ENCODE data around the gene SAMD4A.

SAMD4A gene

DNA sequence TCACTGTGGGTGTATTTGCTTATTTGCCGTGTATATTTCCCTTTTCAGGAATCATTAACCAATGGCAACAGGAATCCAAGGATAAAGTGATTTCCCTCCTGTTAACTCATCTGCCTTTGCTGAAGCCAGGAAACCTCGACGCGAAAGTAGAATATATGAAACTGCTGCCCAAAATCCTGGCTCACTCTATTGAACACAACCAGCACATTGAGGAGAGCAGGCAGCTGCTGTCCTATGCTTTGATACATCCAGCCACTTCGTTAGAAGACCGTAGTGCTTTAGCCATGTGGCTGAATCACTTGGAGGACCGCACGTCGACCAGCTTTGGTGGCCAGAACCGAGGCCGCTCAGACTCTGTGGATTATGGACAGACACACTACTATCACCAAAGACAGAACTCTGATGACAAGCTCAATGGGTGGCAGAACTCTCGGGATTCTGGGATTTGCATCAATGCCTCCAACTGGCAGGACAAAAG, 135.1 kb downstream of the SAMD4A start:
- ChIA-PET POLR2A (no interaction called here), CTCF (interaction anchor here (1.2 kb wide), 1 partner anchor 11 kb away, joined by 4 read pairs; no protein-coding TSS in a partner anchor)
- no peak for TF ChIP-seq FOXA1 (IDR thresholded peaks at IDR 0.05)
- no peak for TF ChIP-seq FOXK2 (IDR thresholded peaks at IDR 0.05)
- no peak for TF ChIP-seq L3MBTL2 (conservative IDR thresholded peaks at IDR 0.05)
- TF ChIP-seq SP1 (IDR thresholded peaks at IDR 0.05), result no peak
- no peak for TF ChIP-seq BHLHE40 (IDR thresholded peaks at IDR 0.05; ENCODE audit: borderline replicate concordance)
- TF ChIP-seq NFRKB (IDR thresholded peaks at IDR 0.05), result no peak
- TF ChIP-seq LEF1 (IDR thresholded peaks at IDR 0.05; ENCODE audit: borderline replicate concordance), result no peak
- TF ChIP-seq ZNF384 (IDR thresholded peaks at IDR 0.05), result no peak
- no peak for TF ChIP-seq FOXM1 (IDR thresholded peaks at IDR 0.05; ENCODE audit: borderline replicate concordance)
- TF ChIP-seq TARDBP (IDR thresholded peaks at IDR 0.05), result no peak
- no peak for TF ChIP-seq CTBP1 (IDR thresholded peaks at IDR 0.05; ENCODE audit: borderline replicate concordance)
- TF ChIP-seq, protein P1, sequence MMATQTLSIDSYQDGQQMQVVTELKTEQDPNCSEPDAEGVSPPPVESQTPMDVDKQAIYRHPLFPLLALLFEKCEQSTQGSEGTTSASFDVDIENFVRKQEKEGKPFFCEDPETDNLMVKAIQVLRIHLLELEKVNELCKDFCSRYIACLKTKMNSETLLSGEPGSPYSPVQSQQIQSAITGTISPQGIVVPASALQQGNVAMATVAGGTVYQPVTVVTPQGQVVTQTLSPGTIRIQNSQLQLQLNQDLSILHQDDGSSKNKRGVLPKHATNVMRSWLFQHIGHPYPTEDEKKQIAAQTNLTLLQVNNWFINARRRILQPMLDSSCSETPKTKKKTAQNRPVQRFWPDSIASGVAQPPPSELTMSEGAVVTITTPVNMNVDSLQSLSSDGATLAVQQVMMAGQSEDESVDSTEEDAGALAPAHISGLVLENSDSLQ (IDR thresholded peaks at IDR 0.05), result no peak
- TF ChIP-seq ARNT (IDR thresholded peaks at IDR 0.05), result no peak
- no peak for TF ChIP-seq SUZ12 (IDR thresholded peaks at IDR 0.05)
- TF ChIP-seq ELF4 (IDR thresholded peaks at IDR 0.05), result no peak
- no peak for TF ChIP-seq HDGF (IDR thresholded peaks at IDR 0.05; ENCODE audit: borderline replicate concordance)
- no peak for DNase-seq (ENCODE audit: extremely low spot score)

DNA sequence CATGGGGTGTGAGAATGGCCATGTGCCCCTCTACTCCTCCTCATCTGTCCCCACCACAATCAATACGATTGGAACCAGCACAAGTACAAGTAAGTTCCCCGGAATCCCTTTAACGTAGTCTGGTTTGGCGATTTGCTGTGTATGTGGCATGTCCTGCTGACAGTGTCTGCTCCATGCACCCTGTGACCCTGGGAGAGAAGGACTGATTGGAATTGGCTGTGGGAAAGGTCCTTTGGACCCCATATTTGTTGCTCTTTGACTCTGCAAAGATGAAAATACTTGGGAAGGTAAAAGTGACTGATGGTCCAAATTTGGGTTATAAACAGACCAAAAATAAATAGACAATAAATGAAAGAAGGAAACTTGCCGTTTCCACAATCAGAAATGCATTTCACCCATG, 135.6 kb downstream of the SAMD4A start:
- CTCF ChIA-PET, result no interaction called here
- DNase-seq (ENCODE audit: extremely low spot score), result no peak
- TF ChIP-seq SP1 (IDR thresholded peaks at IDR 0.05), result no peak
- no peak for TF ChIP-seq FOXK2 (IDR thresholded peaks at IDR 0.05)
- TF ChIP-seq HDGF (IDR thresholded peaks at IDR 0.05; ENCODE audit: borderline replicate concordance), result no peak
- TF ChIP-seq SUZ12 (IDR thresholded peaks at IDR 0.05), result no peak
- no peak for TF ChIP-seq FOXM1 (IDR thresholded peaks at IDR 0.05; ENCODE audit: borderline replicate concordance)
- TF ChIP-seq LEF1 (IDR thresholded peaks at IDR 0.05; ENCODE audit: borderline replicate concordance), result no peak
- POLR2A ChIA-PET, result no interaction called here

DNA sequence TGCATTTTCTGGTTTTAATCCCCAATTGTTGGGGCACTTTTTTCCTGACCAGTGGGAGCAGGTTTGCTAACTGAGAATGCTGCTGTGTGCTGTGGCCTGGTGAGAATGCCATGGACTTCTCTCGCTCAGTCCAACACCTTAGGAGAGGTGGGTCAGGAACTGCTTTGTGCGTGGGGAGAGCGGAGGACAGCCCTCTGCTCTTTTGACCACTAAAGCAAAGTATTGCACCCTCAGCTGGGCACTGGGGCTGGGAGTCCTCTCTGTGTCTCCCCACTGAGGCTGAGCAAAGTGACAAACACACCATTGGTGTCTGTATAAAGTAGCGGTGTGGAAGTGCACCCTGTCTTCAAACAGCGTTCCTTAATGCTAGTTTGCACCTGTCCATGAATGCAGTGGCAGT, 136.2 kb downstream of the SAMD4A start:
- no peak for TF ChIP-seq HDGF (IDR thresholded peaks at IDR 0.05; ENCODE audit: borderline replicate concordance)
- POLR2A ChIA-PET, result no interaction called here

DNA sequence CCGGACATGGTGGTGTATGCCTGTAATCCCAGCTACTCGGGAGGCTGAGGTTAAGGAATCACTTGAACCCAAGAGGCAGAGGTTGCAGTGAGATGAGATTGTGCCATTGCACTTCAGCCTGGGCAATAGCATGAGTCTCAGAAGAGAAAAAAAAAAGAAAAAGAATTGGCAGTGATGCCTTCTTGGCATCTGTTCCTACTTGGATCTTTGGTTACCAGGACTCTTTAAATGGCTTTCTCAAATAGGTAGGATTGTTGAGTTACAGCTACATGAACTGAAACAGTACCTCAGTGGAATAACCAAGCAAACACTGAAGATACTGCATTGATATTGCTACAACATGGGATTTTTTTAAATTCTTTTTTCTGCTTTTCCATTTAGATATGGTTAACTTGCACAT, 136.8 kb downstream of the SAMD4A start:
- ChIA-PET POLR2A (no interaction called here), CTCF (interaction anchor here (0.6 kb wide), 1 partner anchor 34 kb away, joined by 3 read pairs; no protein-coding TSS in a partner anchor)
- no peak for TF ChIP-seq LEF1 (IDR thresholded peaks at IDR 0.05; ENCODE audit: borderline replicate concordance)
- TF ChIP-seq NFRKB (IDR thresholded peaks at IDR 0.05), result no peak
- no peak for TF ChIP-seq SP1 (IDR thresholded peaks at IDR 0.05)
- TF ChIP-seq FOXM1 (IDR thresholded peaks at IDR 0.05; ENCODE audit: borderline replicate concordance), result no peak
- no peak for TF ChIP-seq CTBP1 (IDR thresholded peaks at IDR 0.05; ENCODE audit: borderline replicate concordance)
- TF ChIP-seq ARNT (IDR thresholded peaks at IDR 0.05), result no peak
- TF ChIP-seq, protein P1 (IDR thresholded peaks at IDR 0.05), result no peak
- TF ChIP-seq FOXA1 (IDR thresholded peaks at IDR 0.05), result no peak
- TF ChIP-seq FOXK2 (IDR thresholded peaks at IDR 0.05), result no peak
- TF ChIP-seq L3MBTL2 (conservative IDR thresholded peaks at IDR 0.05), result no peak
- TF ChIP-seq ELF4 (IDR thresholded peaks at IDR 0.05), result no peak
- TF ChIP-seq HDGF (IDR thresholded peaks at IDR 0.05; ENCODE audit: borderline replicate concordance), result no peak
- no peak for TF ChIP-seq BHLHE40 (IDR thresholded peaks at IDR 0.05; ENCODE audit: borderline replicate concordance)
- TF ChIP-seq ZNF384 (IDR thresholded peaks at IDR 0.05), result no peak
- no peak for TF ChIP-seq SUZ12 (IDR thresholded peaks at IDR 0.05)
- TF ChIP-seq TARDBP (IDR thresholded peaks at IDR 0.05), result no peak
- no peak for DNase-seq (ENCODE audit: extremely low spot score)

More for the DNA sequence above, 136.2 kb downstream of the SAMD4A start:
- CTCF ChIA-PET, result no interaction called here
- DNase-seq (ENCODE audit: extremely low spot score), result no peak

DNA sequence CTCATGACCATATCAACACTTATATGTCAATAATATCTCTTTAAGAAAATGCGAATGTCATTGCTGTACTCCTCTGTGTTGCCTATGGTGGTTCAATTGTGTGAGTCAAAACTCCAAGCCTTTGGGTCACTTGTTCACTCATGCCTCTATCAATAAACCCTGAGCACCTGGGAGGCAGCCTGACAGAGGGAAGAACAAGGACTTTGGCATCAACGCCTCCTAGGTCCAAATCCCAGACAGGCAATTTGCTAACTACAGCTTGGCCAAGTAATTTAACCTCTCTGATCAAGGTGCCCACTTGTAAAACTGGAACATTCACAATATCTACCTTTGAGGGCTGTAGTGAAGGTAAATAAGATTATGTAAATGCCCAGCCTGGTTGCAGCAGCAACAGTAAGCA, 137.8 kb downstream of the SAMD4A start:
- TF ChIP-seq L3MBTL2 (conservative IDR thresholded peaks at IDR 0.05) (no peak), FOXK2 (IDR thresholded peaks at IDR 0.05) (no peak), CTBP1 (IDR thresholded peaks at IDR 0.05; ENCODE audit: borderline replicate concordance) (no peak), TARDBP (IDR thresholded peaks at IDR 0.05) (no peak), SP1 (IDR thresholded peaks at IDR 0.05) (no peak), NFRKB (IDR thresholded peaks at IDR 0.05) (no peak), FOXM1 (IDR thresholded peaks at IDR 0.05; ENCODE audit: borderline replicate concordance) (no peak), ELF4 (IDR thresholded peaks at IDR 0.05) (no peak), BHLHE40 (IDR thresholded peaks at IDR 0.05; ENCODE audit: borderline replicate concordance) (no peak), SUZ12 (IDR thresholded peaks at IDR 0.05) (no peak), ARNT (IDR thresholded peaks at IDR 0.05) (no peak)
- ChIA-PET CTCF (interaction anchor here (1.2 kb wide), 1 partner anchor 13 kb away, joined by 6 read pairs; no protein-coding TSS in a partner anchor), POLR2A (no interaction called here)
- no peak for DNase-seq (ENCODE audit: extremely low spot score)

DNA sequence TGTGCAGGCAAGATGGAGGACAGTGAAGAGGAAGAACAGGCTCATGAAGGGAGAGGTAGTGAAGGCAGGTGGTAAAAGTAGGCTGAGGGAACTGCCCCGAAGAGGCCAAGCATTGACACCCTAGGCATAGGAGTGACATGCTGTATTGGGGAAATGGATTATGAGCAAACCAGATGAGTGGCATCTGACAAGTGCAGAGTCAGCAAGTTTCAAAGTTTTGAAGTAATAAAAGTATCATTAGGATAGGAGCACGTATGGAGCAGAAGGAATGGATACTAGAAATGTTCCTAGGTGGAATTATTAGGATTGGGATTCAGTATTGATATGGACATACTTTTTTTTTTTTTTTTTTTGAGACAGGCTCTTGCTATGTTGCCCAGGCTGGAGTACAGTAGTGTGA, 139.8 kb downstream of the SAMD4A start:
- DNase-seq (ENCODE audit: extremely low spot score), result no peak
- POLR2A ChIA-PET, result no interaction called here
- CTCF ChIA-PET, result no interaction called here
- TF ChIP-seq ARNT (IDR thresholded peaks at IDR 0.05), result no peak
- no peak for TF ChIP-seq TARDBP (IDR thresholded peaks at IDR 0.05)
- no peak for TF ChIP-seq NFRKB (IDR thresholded peaks at IDR 0.05)

DNA sequence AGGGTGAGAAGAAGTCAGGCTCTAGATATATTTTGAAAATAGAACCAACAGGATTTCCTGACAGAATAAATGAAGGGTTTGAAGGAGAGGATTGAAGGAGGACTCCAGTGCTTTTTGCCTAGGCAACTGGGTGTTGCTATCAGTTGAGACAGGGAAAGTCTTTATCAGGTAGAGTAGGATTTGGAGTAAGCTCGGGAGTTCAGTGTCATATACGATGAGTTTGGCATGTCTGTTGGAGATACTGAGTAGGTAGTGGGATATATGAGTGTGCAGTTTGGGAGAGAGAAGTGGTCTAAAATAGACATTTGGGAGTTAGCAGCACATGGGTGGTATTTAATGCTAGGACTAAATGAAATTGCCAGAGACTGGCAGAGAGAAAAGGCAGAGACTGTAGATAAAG, 141.2 kb downstream of the SAMD4A start:
- no peak for DNase-seq (ENCODE audit: extremely low spot score)
- ChIA-PET POLR2A (no interaction called here), CTCF (no interaction called here)
- TF ChIP-seq ARNT (IDR thresholded peaks at IDR 0.05), result no peak
- TF ChIP-seq HDGF (IDR thresholded peaks at IDR 0.05; ENCODE audit: borderline replicate concordance), result no peak
- no peak for TF ChIP-seq CTBP1 (IDR thresholded peaks at IDR 0.05; ENCODE audit: borderline replicate concordance)
- TF ChIP-seq LEF1 (IDR thresholded peaks at IDR 0.05; ENCODE audit: borderline replicate concordance), result no peak
- TF ChIP-seq SP1 (IDR thresholded peaks at IDR 0.05), result no peak
- TF ChIP-seq TARDBP (IDR thresholded peaks at IDR 0.05), result no peak
- no peak for TF ChIP-seq ZNF384 (IDR thresholded peaks at IDR 0.05)
- TF ChIP-seq, protein P1 (IDR thresholded peaks at IDR 0.05), result no peak
- no peak for TF ChIP-seq FOXK2 (IDR thresholded peaks at IDR 0.05)
- no peak for TF ChIP-seq FOXM1 (IDR thresholded peaks at IDR 0.05; ENCODE audit: borderline replicate concordance)
- no peak for TF ChIP-seq ELF4 (IDR thresholded peaks at IDR 0.05)
- TF ChIP-seq BHLHE40 (IDR thresholded peaks at IDR 0.05; ENCODE audit: borderline replicate concordance), result no peak
- no peak for TF ChIP-seq SUZ12 (IDR thresholded peaks at IDR 0.05)
- TF ChIP-seq FOXA1 (IDR thresholded peaks at IDR 0.05), result no peak
- TF ChIP-seq NFRKB (IDR thresholded peaks at IDR 0.05), result no peak
- TF ChIP-seq L3MBTL2 (conservative IDR thresholded peaks at IDR 0.05), result no peak

All from HEK293T (cell line).